GM23248 (cell line): ENCODE data around the gene PCLO.

Source experiments
- EZH2 ChIP-seq: fragments of 200-600 bp; sonication (generic); IDR thresholded peaks from 2 replicates; pipeline ENCODE4 v1.6.1; 2018; ENCODE audit warnings: antibody characterized with exemption, mild to moderate bottlenecking; ENCODE audit not compliant: insufficient read depth, poor library complexity, severe bottlenecking
- EZH2phosphoT487 ChIP-seq: fragments of 200-600 bp; sonication (generic); IDR thresholded peaks from 2 replicates; pipeline ENCODE4 v1.6.1; 2018; ENCODE audit warnings: antibody characterized with exemption, moderate library complexity, mild to moderate bottlenecking, low read depth; ENCODE audit not compliant: insufficient read depth

DNA sequence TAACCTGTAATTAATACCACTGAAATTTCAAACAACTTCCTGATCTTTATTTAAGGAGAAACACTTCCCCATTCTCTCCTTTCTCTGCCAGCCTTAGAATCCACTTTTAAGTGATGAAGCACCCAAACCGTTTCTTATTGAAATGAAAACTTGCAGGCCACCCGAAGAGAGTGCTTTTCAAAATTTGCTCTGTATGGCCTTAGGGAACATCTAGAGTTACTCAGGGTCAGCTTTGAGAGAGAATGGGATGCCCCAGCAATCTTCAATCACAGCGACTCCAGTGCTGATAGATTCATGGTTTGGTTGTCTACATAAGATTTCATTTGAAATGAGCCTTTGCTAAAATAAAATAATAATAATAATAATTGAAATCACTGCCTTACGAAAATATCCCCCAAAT, 323.1 kb downstream of the PCLO start:
- TF ChIP-seq EZH2phosphoT487 = no peak
- TF ChIP-seq EZH2 = no peak
